Small intestine (tissue), 7 donors: ENCODE measurements around the gene ZNF365. TPM values are rescaled to one million over a fixed set of nuclear protein-coding genes. Genes with fewer than 3 reads are reported as not detected.

ENCODE experiments used
- DNase-seq, 2 donors: peaks; one replicate each; pipeline versions ENCODE4 v3.0.0 to v3.0.0-alpha.2; 2013
- FAIRE-seq: peaks from 2 replicates; lab custom pipeline; 2012; peaks lifted over from hg19 to GRCh38; lab: Jason Lieb, UNC
- H3K27ac ChIP-seq, 3 donors: one replicate each; pipeline ENCODE4 v1.5.1; 2013; ENCODE audit warnings: low read length in 2 of 3, mild to moderate bottlenecking in 2 of 3, control low read depth in 1 of 3, inconsistent platforms in 1 of 3, low read depth in 1 of 3, moderate library complexity in 1 of 3
- H3K27me3 ChIP-seq, 3 donors: one replicate each; pipeline ENCODE4 v1.6.1; 2013; ENCODE audit warnings: low read length in 3 of 3, inconsistent platforms in 1 of 3; ENCODE audit not compliant: control insufficient read depth in 3 of 3, insufficient read depth in 3 of 3
- H3K36me3 ChIP-seq, 3 donors: one replicate each; pipeline ENCODE4 v1.6.1; 2013; ENCODE audit warnings: low read length in 3 of 3, inconsistent platforms in 1 of 3, low read depth in 1 of 3, mild to moderate bottlenecking in 1 of 3, moderate library complexity in 1 of 3; ENCODE audit not compliant: control insufficient read depth in 3 of 3, insufficient read depth in 2 of 3
- H3K4me1 ChIP-seq, 3 donors: one replicate each; pipeline ENCODE4 v1.6.1; 2013; ENCODE audit warnings: low read length in 2 of 3, inconsistent platforms in 1 of 3, low read depth in 1 of 3, mild to moderate bottlenecking in 1 of 3, moderate library complexity in 1 of 3; ENCODE audit not compliant: control insufficient read depth in 3 of 3, insufficient read depth in 2 of 3
- H3K4me3 ChIP-seq, 3 donors: one replicate each; pipeline ENCODE4 v1.5.1; 2013; ENCODE audit warnings: low read length in 3 of 3, control low read depth in 1 of 3, inconsistent platforms in 1 of 3, low read depth in 1 of 3, mild to moderate bottlenecking in 1 of 3, moderate library complexity in 1 of 3
- H3K9me3 ChIP-seq, 2 donors: one replicate each; pipeline ENCODE4 v1.6.1; 2013; ENCODE audit warnings: low read depth in 1 of 2, low read length in 1 of 2; ENCODE audit not compliant: control insufficient read depth in 2 of 2, insufficient read depth in 1 of 2
- WGBS, 3 donors: extraction: QIAGEN DNeasy Blood & Tissue Kit; methylation state at CpG; one replicate each; pipeline ENCODE4 v1.1.7; 2013; 5-methylcytosine and 5-hydroxymethylcytosine counted together
- polyA plus RNA-seq, 4 donors: library from polyadenylated mRNA; stranded (reverse) in 3 of 4; unstranded in 1 of 4; fragments of 200-250 nt in 3 of 4; fragments of 120-200 nt in 1 of 4; gene quantifications; one replicate each; pipeline versions ENCODE4 v1.2.1 to v1.2.3, GENCODE V29; 2013
- donor health status: healthy with polysubstance abuse.
- donor health status: control.
- donor health status: control.
- donor health status: Bipolar disorder and iron deficiency.
- donor health status: healthy.

Gene ZNF365
- polyA plus RNA-seq, 4 donors, result 0.21 TPM; not detected in 2

- no peaks in the 10 kb centered on the region for H3K27me3 ChIP-seq
- no peaks in the 10 kb centered on the region for H3K36me3 ChIP-seq
- H3K4me1 ChIP-seq, result no peaks in the 10 kb centered on the region
- no peak overlapping the region for H3K27ac ChIP-seq
- no peaks in the 10 kb centered on the region for H3K9me3 ChIP-seq
- DNase-seq, result no peak
- FAIRE-seq, result no peak
- no peak overlapping the region for H3K4me3 ChIP-seq
- 4 to 39% (median 8%) methylated on average over 1 of the region's 1 CpG for WGBS, 3 donors
These were observed 48.0 kb downstream of the ZNF365 start for GRCh38 chr10:62422068-62422590.

GRCh38 chr10:62424026-62424425 is 49.9 kb downstream of the ZNF365 start:
- DNase-seq (no peak), FAIRE-seq (no peak)
- Histone ChIP-seq H3K9me3 (no peaks in the 10 kb centered on the region), H3K4me3 (no peak overlapping the region), H3K27ac (no peak overlapping the region), H3K36me3 (no peaks in the 10 kb centered on the region), H3K4me1 (no peaks in the 10 kb centered on the region), H3K27me3 (no peaks in the 10 kb centered on the region)
- 77 to 86% (median 84%) methylated on average over 1 of the region's 1 CpG for WGBS, 3 donors

- 70 to 82% (median 81%) methylated on average over 1 of the region's 1 CpG for WGBS, 3 donors
- no peak overlapping the region for H3K4me3 ChIP-seq
- no peak for DNase-seq
- no peaks in the 10 kb centered on the region for H3K4me1 ChIP-seq
- H3K27me3 ChIP-seq, result no peaks in the 10 kb centered on the region
- H3K36me3 ChIP-seq, result no peaks in the 10 kb centered on the region
- no peaks in the 10 kb centered on the region for H3K9me3 ChIP-seq
- H3K27ac ChIP-seq, result no peak overlapping the region
- FAIRE-seq, result no peak
These were observed 51.9 kb downstream of the ZNF365 start for GRCh38 chr10:62426086-62426485.

GRCh38 chr10:62426600-62426999 is 52.4 kb downstream of the ZNF365 start:
- Histone ChIP-seq H3K9me3 (no peaks in the 10 kb centered on the region), H3K27ac (no peak overlapping the region), H3K4me1 (no peaks in the 10 kb centered on the region), H3K4me3 (no peak overlapping the region), H3K27me3 (no peaks in the 10 kb centered on the region), H3K36me3 (no peaks in the 10 kb centered on the region)
- FAIRE-seq (no peak), DNase-seq (no peak)
- 53 to 69% (median 61%) methylated on average over 3 of the region's 3 CpGs for WGBS, 3 donors

GRCh38 chr10:62430881-62431280 is 56.7 kb downstream of the ZNF365 start:
- Histone ChIP-seq H3K36me3 (no peaks in the 10 kb centered on the region), H3K9me3 (no peaks in the 10 kb centered on the region), H3K4me1 (no peaks in the 10 kb centered on the region), H3K4me3 (no peak overlapping the region), H3K27ac (no peak overlapping the region), H3K27me3 (no peaks in the 10 kb centered on the region)
- 52 to 87% (median 81%) methylated on average over 1 of the region's 1 CpG for WGBS, 3 donors
- DNase-seq (no peak), FAIRE-seq (no peak)

- no peaks in the 10 kb centered on the region for H3K4me1 ChIP-seq
- H3K9me3 ChIP-seq, result no peaks in the 10 kb centered on the region
- H3K27ac ChIP-seq, result no peak overlapping the region
- H3K4me3 ChIP-seq, result no peak overlapping the region
- no peaks in the 10 kb centered on the region for H3K27me3 ChIP-seq
- no peak for DNase-seq
- no peak for FAIRE-seq
- 52 to 57% (median 53%) methylated on average over 5 of the region's 5 CpGs for WGBS, 3 donors
- H3K36me3 ChIP-seq, result no peaks in the 10 kb centered on the region
These were observed 59.1 kb downstream of the ZNF365 start for GRCh38 chr10:62433181-62433692.

- Histone ChIP-seq H3K4me1 (no peaks in the 10 kb centered on the region), H3K36me3 (no peaks in the 10 kb centered on the region), H3K4me3 (no peak overlapping the region), H3K27ac (no peak overlapping the region), H3K9me3 (no peaks in the 10 kb centered on the region), H3K27me3 (no peaks in the 10 kb centered on the region)
- FAIRE-seq (no peak), DNase-seq (no peak)
- 51 to 78% (median 67%) methylated on average over 4 of the region's 4 CpGs for WGBS, 3 donors
These were observed 59.7 kb downstream of the ZNF365 start for GRCh38 chr10:62433901-62434300.

GRCh38 chr10:62437696-62438095 is 63.5 kb downstream of the ZNF365 start:
- no peaks in the 10 kb centered on the region for H3K36me3 ChIP-seq
- DNase-seq (peak; percentile 53 to 55), FAIRE-seq (no peak)
- H3K9me3 ChIP-seq, result no peaks in the 10 kb centered on the region
- no peak overlapping the region for H3K4me3 ChIP-seq
- no peaks in the 10 kb centered on the region for H3K27me3 ChIP-seq
- 8 to 12% (median 11%) methylated on average over 3 of the region's 3 CpGs for WGBS, 3 donors
- H3K4me1 ChIP-seq, result no peaks in the 10 kb centered on the region
- no peak overlapping the region for H3K27ac ChIP-seq

- no peaks in the 10 kb centered on the region for H3K27me3 ChIP-seq
- H3K4me1 ChIP-seq, result no peaks in the 10 kb centered on the region
- FAIRE-seq (no peak), DNase-seq (no peak)
- 45 to 49% (median 49%) methylated on average over 3 of the region's 3 CpGs for WGBS, 3 donors
- H3K36me3 ChIP-seq, result no peaks in the 10 kb centered on the region
- no peak overlapping the region for H3K4me3 ChIP-seq
- peak overlapping the region in 1 of 3 donors; percentile 20 for H3K27ac ChIP-seq
- H3K9me3 ChIP-seq, result no peaks in the 10 kb centered on the region
These were observed 67.8 kb downstream of the ZNF365 start for GRCh38 chr10:62442006-62442405.
